Tongue (tissue), 2 donors: ENCODE results near the gene SUDS3. TPM values are rescaled to one million over a fixed set of nuclear protein-coding genes. Genes with fewer than 3 reads are reported as not detected.

Experiments used
- DNase-seq: peaks from one replicate; pipeline ENCODE4 v3.0.0-alpha.2; 2015
- total RNA-seq: library from RNA; depleted of rRNA; stranded (reverse); fragments of >200 nt; gene quantifications from one replicate; pipeline ENCODE4 v1.2.3, GENCODE V29; 2014

SUDS3 gene
- total RNA-seq, 1 donor from 2014 or later, result 49.7 TPM

DNA sequence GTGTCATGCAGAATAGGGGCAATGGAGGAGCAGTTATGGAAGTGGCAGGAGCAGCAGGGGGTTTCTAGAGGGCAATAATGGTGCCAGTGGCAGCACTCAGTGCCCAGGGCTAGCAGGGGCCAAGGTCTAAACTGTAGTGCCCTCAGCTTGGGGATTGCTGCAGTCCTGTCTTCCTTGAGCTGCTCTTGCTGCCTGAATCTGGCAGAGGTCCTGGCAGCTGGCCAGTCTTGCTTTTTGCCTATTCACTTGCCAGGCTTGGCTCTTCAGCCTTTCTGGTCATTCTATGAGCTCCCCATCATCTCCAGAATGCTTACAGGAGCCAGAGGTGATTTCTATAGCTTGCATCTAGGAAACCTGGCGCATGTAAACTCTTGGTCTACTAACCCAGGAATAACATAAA is 72.0 kb downstream of the SUDS3 start:
- DNase-seq, result no peak

DNA sequence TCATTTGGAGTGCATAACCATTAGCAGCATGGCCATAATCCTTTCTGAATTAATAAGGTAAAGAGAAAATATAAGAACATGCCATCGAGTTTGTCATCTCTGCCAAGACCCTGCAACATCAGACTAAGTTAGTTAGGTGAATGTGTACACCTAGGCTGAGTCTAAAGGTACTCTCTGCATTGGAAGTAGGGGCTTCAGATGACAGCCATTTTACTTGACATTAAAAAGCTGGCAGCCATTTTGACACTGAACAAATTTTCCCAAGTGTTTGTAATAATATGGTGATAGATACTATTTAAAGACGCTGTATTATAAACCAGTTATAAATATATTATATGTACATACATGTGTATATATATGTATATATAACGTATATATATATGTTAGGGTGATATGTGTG is 79.0 kb downstream of the SUDS3 start:
- DNase-seq, result no peak

DNA sequence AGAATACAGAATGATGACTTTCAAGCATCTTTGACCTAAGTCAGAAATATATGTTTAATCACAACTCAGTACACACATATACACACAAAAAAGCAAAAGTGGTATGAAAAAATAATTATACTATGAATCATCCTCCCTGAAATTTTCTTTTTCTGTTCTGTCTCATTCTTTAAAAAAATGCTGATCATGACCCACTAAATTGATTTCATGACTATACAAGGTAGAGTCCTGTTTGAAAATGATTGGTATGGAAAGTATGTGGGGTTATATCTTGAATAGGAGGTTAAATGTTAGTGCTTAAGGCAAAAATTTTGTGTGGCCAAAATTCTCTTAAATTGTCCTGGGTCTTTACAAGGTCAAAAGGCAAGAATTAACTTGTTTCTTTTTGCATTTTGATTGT is 80.4 kb downstream of the SUDS3 start:
- DNase-seq, result no peak

- DNase-seq, result no peak
Measured at GRCh38 chr12:118459110-118459509, 82.8 kb downstream of the SUDS3 start.

DNA sequence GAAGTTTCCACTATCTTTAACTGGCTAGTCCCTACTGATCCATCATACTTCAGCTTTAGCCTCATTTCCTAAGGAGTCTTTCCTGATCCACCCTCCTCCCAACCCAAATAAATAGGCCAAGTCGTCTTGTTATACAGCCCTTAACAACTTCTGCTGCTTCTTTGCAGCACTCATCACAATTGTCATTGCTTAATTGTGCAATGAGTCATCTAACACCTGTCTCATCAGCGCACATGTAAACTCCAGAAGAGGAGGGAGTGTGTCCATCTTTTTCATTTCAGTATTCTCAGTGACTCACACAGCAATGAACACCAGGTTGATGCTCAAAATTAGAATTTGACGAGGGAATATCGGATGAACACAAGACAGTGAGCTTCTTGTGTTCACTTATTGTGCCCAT is 87.3 kb downstream of the SUDS3 start:
- DNase-seq, result no peak

DNA sequence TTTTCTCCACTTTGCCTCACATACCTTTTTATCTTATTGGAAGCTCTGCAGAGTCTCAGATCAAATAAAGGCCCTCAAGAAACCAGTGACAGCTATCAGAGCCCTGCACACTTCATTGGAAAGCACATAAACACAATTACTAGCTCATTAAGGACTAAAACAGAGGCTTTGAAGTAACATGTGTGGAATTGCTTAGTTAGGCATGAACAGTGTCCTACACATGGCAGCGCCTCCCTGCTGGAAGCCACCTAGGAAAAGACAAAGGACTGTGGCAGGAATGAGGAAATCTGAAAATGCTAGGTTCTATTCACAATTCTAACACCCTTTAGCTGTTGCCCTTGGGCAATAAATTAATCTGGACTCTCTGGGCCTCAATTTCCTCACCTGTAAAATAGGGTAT is 89.4 kb downstream of the SUDS3 start:
- DNase-seq, result no peak

Other genes with a start within 250 kb of the SUDS3 start
- gene PEBP1, start 240.4 kb upstream of the SUDS3 start, total RNA-seq, result 147 TPM
- gene TAOK3, start 3.6 kb upstream of the SUDS3 start, total RNA-seq, result 28.9 TPM